GM12872 (cell line): ENCODE data around the gene MAPK7.

ENCODE experiments used
- TF ChIP-seq, protein P1 (sequence below): IDR thresholded peaks from 3 replicates; pipeline ENCODE4 v1.5.1; 2011; ENCODE audit warnings: low read depth, mild to moderate bottlenecking, low read length, moderate library complexity; ENCODE audit not compliant: insufficient read depth

MAPK7 gene

DNA sequence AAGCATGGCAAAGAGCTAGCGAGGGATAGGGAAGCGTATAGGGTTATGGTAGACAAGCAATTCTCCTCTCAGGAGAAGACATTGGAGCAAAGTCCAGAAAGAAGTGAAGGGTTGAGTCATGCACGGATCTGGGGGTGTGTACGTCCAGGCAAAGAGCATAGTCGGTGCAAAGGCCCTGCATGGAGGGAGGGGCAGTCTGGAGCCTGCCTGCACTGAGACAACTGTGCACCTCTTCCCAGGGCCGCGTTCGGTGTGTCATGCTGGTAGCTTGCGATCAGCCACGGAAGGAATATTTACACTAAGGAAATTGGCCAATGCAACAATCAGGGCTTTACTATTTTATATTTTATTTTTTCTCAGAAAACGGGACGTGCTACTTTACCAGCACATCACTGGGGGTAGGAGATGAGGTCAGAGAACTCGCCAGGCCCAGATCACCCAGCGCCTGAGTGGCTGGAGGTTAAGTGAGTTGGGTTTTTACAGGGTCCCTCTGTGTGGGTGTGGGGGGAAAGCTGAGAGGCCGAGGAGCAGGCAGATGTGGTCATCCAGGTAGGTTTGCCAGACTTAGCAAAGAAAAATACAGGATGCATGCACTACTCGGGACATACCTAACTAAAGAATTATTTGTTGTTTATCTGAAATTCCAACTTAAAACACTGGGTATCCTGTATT, 9.1 kb upstream of the MAPK7 start:
- TF ChIP-seq, protein P1, sequence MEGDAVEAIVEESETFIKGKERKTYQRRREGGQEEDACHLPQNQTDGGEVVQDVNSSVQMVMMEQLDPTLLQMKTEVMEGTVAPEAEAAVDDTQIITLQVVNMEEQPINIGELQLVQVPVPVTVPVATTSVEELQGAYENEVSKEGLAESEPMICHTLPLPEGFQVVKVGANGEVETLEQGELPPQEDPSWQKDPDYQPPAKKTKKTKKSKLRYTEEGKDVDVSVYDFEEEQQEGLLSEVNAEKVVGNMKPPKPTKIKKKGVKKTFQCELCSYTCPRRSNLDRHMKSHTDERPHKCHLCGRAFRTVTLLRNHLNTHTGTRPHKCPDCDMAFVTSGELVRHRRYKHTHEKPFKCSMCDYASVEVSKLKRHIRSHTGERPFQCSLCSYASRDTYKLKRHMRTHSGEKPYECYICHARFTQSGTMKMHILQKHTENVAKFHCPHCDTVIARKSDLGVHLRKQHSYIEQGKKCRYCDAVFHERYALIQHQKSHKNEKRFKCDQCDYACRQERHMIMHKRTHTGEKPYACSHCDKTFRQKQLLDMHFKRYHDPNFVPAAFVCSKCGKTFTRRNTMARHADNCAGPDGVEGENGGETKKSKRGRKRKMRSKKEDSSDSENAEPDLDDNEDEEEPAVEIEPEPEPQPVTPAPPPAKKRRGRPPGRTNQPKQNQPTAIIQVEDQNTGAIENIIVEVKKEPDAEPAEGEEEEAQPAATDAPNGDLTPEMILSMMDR, result no peak

DNA sequence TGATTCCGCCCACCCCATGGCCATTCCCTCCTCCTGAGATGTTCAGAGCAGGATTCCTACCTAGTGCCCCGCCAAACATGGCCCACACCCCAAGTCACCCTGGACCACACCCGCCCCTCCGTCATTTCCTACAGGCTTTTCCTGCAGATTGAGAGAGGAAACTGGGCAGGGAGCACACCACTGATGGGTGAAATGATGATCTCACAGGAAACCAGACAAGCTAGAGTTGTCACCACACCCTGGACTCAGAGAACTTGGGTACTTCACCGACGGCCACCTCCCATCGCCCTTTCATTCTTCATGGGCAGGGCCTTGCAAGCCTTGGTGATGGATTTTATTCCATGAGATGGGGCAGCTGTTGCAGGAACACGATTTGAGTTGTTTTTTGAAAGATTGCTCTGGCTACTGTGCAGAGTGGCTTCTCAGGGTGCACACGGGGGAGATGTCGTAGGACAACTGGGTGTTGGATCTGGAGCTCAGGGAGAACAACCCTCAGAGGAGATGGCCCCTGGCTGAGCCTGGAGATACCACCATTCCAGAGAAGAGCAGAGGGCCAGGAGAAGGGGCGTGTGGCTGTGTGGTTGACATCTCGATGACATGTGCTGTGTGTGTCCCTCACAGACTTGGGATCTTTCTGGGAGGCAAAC, 8.3 kb upstream of the MAPK7 start:
- TF ChIP-seq, protein P1, result no peak

DNA sequence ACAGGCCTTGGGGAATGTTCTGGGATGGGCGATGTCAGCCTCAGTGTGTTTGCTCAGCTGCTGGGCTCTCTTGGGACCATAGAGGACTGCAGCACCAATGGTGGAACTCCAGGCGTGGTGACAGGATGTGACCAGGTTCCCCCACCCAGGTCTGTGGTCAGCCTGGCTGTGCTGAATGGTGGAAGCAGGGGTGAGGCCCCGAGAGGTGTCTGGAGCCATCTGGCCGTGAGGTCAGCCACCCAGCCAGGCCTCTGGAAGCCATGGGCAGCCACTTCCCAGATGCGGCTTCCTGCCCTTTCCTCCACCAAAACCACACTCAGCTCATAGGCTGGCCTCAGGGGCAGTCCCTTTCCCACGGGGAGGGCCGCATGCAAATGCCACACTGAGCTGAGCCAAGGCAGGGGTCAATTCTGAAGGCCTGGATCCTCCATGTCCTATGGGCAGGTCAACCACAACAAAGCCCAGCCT, 7.8 kb upstream of the MAPK7 start:
- TF ChIP-seq, protein P1, result no peak

DNA sequence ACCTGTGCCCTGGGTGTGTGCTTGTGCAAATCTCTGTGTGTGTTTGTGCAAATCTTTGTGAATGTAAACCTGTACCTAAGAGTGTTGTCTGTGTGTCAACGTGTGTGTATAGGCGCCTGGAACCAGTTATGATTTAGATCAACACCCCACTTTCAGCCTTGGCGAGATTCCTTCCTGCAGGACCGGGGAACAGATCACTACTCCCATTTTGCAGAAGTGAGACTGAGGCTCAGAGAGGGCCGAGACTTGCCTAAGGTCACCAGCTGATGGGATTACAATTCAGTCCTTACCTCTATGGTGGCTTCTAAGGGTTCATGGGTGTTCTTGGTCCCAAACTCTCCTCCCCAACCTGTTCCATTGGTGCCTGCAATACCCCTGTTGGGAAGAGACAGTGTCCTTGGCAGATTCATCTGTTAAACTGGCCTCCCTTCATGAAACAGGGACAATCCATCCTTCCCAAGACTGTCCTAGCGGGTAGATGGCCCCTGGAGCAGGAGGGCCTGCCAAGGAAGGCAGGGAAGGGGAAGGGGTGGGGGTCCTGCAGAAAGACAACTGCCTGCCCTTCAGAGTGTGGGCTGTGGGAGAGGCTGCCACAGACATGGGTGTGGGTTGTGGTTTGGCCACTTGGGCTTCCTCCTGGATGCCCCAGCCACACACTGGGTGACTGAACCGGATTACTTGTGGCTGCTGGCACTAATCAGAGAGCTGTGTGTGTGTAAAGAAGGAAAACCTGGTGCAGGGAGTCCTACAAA, 6.9 kb upstream of the MAPK7 start:
- TF ChIP-seq, protein P1, result no peak

DNA sequence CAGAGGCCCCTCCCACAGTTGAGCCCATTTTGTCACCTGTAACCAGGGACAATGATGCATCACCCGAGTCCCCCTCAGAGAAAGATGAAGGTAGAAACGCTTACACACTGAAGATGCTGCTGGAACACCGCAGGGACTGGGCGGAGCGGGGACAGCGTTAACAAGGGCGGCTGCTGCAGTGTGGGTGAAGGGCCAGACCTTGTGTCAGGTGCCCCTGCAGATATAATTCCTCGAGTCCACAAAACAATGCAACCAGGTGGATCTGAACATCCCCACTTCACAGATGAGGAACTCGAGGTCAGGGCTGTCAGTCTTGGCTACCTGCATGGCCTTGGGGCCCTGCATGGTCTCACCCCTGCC, 6.3 kb upstream of the MAPK7 start:
- TF ChIP-seq, protein P1, result no peak

DNA sequence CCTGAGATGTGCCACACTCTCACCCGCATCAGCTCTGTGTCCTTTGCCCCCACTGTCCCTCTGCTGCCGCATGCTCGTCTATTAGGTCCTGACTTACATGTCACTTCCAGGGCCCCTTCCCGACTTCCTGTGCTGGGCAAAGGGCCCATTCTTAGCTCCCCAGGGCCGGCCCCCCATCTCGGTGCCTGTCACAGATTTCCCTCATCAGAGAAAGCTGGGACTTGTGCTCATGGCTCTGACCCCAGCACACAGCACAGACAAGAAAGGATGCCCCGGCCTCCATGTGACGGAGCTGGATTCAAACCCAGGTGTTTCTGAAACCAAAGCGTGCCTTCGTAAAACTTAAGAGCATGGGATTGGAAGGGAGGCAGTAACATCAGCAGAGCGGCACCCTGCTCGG, 5.9 kb upstream of the MAPK7 start:
- TF ChIP-seq, protein P1, result no peak

DNA sequence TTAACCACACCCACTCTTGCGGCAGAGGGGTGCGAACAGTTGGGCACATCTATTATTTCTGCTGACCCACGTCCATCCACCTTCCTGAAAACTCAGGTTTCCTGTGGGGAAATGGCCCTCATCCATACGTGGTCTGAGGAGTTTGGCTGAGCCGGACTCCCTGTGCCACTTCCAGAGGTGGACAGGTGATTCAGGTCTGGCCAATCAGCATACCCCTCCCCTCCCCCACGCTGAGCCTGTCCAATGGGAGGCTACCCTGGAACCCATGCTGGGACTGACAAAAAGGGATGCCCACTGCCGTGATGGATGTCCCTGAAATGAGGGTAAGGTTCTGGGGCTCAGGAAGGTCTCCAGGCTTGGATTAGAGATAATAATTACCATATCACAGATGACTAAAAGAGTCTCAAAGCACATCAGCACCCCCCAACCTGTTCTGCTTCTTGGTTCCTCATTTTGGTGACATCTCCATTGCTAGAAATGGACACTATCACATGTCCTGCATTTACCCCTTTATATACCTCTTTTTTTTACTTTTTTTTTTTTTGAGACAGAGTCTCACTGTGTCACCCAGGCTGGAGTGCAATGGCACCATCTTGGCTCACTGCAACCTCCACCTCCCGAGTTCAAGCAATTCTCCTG, 5.3 kb upstream of the MAPK7 start:
- TF ChIP-seq, protein P1, result no peak
